Stimulated activated naive CD8-positive, alpha-beta T cell treated with anti-CD3 and anti-CD28 coated beads, Interleukin-15, Interleukin-2, amounts not matched to agents 100 ng/mL and 50 ng/mL, for 24 hours (primary cell): ENCODE data around the gene NTSR2.

Source experiments
- H3K27ac Mint-ChIP-seq: one replicate; pipeline ENCODE4 v1.8.0; 2021; ENCODE audit warnings: mild to moderate bottlenecking, mixed read lengths
- H3K27me3 Mint-ChIP-seq: one replicate; pipeline ENCODE4 v1.8.0; 2021; ENCODE audit warnings: mixed read lengths
- H3K36me3 Mint-ChIP-seq: one replicate; pipeline ENCODE4 v1.8.0; 2021; ENCODE audit warnings: low read depth, mixed read lengths
- H3K4me1 Mint-ChIP-seq: one replicate; pipeline ENCODE4 v1.8.0; 2021; ENCODE audit warnings: low read depth, mixed read lengths
- H3K4me3 Mint-ChIP-seq: one replicate; pipeline ENCODE4 v1.8.0; 2021; ENCODE audit warnings: mild to moderate bottlenecking, mixed read lengths
- H3K9me3 Mint-ChIP-seq: one replicate; pipeline ENCODE4 v1.8.0; 2021; ENCODE audit warnings: mixed read lengths

Gene NTSR2

GRCh38 chr2:11669454-11670291 is at the start of gene NTSR2:
Gene NTSR2, minus strand, starts transcription at chr2:11670195. Its CDS starts 66 bp downstream, at chr2:11670129.
- Mint-ChIP-seq H3K27me3 (peaks cover 35% of the 10 kb centered on the region), H3K9me3 (no peaks in the 10 kb centered on the region), H3K4me3 (no peak within 1 kb of the TSS), H3K4me1 (peaks cover 9% of the 10 kb centered on the region), H3K27ac (no peak within 1 kb of the TSS), H3K36me3 (no peaks in the 10 kb centered on the region)

GRCh38 chr2:11719230-11719977 is 49.4 kb upstream of the NTSR2 start:
- peak overlapping the region; percentile 58 for H3K4me3 Mint-ChIP-seq
- H3K4me1 Mint-ChIP-seq: peaks cover 10% of the 10 kb centered on the region
- H3K27me3 Mint-ChIP-seq: peaks cover 31% of the 10 kb centered on the region
- no peaks in the 10 kb centered on the region for H3K9me3 Mint-ChIP-seq
- no peak overlapping the region for H3K27ac Mint-ChIP-seq
- no peaks in the 10 kb centered on the region for H3K36me3 Mint-ChIP-seq

GRCh38 chr2:11718606-11719005 is 48.6 kb upstream of the NTSR2 start:
- Mint-ChIP-seq H3K27ac (no peak overlapping the region), H3K36me3 (no peaks in the 10 kb centered on the region), H3K4me1 (peaks cover 10% of the 10 kb centered on the region), H3K27me3 (peaks cover 24% of the 10 kb centered on the region), H3K9me3 (no peaks in the 10 kb centered on the region), H3K4me3 (no peak overlapping the region)

GRCh38 chr2:11717623-11718022 is 47.6 kb upstream of the NTSR2 start:
- no peaks in the 10 kb centered on the region for H3K36me3 Mint-ChIP-seq
- H3K27ac Mint-ChIP-seq: peak overlapping the region; percentile 18
- H3K4me1 Mint-ChIP-seq: peaks cover 10% of the 10 kb centered on the region
- H3K27me3 Mint-ChIP-seq: peaks cover 19% of the 10 kb centered on the region
- H3K9me3 Mint-ChIP-seq: no peaks in the 10 kb centered on the region
- H3K4me3 Mint-ChIP-seq: no peak overlapping the region

GRCh38 chr2:11716689-11717321 is 46.8 kb upstream of the NTSR2 start:
- Mint-ChIP-seq H3K9me3 (no peaks in the 10 kb centered on the region), H3K36me3 (no peaks in the 10 kb centered on the region), H3K4me3 (no peak overlapping the region), H3K4me1 (peaks cover 10% of the 10 kb centered on the region), H3K27me3 (peaks cover 19% of the 10 kb centered on the region), H3K27ac (no peak overlapping the region)

- Mint-ChIP-seq H3K4me3 (no peak overlapping the region), H3K4me1 (peaks cover 10% of the 10 kb centered on the region), H3K9me3 (no peaks in the 10 kb centered on the region), H3K36me3 (no peaks in the 10 kb centered on the region), H3K27me3 (peaks cover 16% of the 10 kb centered on the region), H3K27ac (no peak overlapping the region)
Observed at GRCh38 chr2:11715987-11716652, 46.1 kb upstream of the NTSR2 start.

- Mint-ChIP-seq H3K4me1 (no peaks in the 10 kb centered on the region), H3K4me3 (no peak overlapping the region), H3K27me3 (peaks cover 3% of the 10 kb centered on the region), H3K36me3 (no peaks in the 10 kb centered on the region), H3K27ac (no peak overlapping the region), H3K9me3 (no peaks in the 10 kb centered on the region)
Observed at GRCh38 chr2:11713815-11714214, 43.8 kb upstream of the NTSR2 start.

- no peak overlapping the region for H3K4me3 Mint-ChIP-seq
- no peaks in the 10 kb centered on the region for H3K9me3 Mint-ChIP-seq
- peaks cover 2% of the 10 kb centered on the region for H3K27me3 Mint-ChIP-seq
- H3K4me1 Mint-ChIP-seq: no peaks in the 10 kb centered on the region
- no peaks in the 10 kb centered on the region for H3K36me3 Mint-ChIP-seq
- no peak overlapping the region for H3K27ac Mint-ChIP-seq
Observed at GRCh38 chr2:11712866-11713265, 42.9 kb upstream of the NTSR2 start.

GRCh38 chr2:11711751-11712150 is 41.8 kb upstream of the NTSR2 start:
- Mint-ChIP-seq H3K27me3 (no peaks in the 10 kb centered on the region), H3K27ac (no peak overlapping the region), H3K36me3 (no peaks in the 10 kb centered on the region), H3K4me3 (no peak overlapping the region), H3K4me1 (no peaks in the 10 kb centered on the region), H3K9me3 (no peaks in the 10 kb centered on the region)

GRCh38 chr2:11711354-11711716 is 41.3 kb upstream of the NTSR2 start:
- Mint-ChIP-seq H3K27ac (no peak overlapping the region), H3K36me3 (no peaks in the 10 kb centered on the region), H3K4me3 (no peak overlapping the region), H3K27me3 (no peaks in the 10 kb centered on the region), H3K4me1 (no peaks in the 10 kb centered on the region), H3K9me3 (no peaks in the 10 kb centered on the region)

- Mint-ChIP-seq H3K27ac (no peak overlapping the region), H3K36me3 (no peaks in the 10 kb centered on the region), H3K9me3 (no peaks in the 10 kb centered on the region), H3K4me1 (no peaks in the 10 kb centered on the region), H3K4me3 (no peak overlapping the region), H3K27me3 (no peaks in the 10 kb centered on the region)
Observed at GRCh38 chr2:11710632-11711353, 40.8 kb upstream of the NTSR2 start.

GRCh38 chr2:11710210-11710609 is 40.2 kb upstream of the NTSR2 start:
- H3K4me1 Mint-ChIP-seq: no peaks in the 10 kb centered on the region
- no peaks in the 10 kb centered on the region for H3K27me3 Mint-ChIP-seq
- no peaks in the 10 kb centered on the region for H3K36me3 Mint-ChIP-seq
- H3K27ac Mint-ChIP-seq: no peak overlapping the region
- H3K4me3 Mint-ChIP-seq: no peak overlapping the region
- no peaks in the 10 kb centered on the region for H3K9me3 Mint-ChIP-seq

- Mint-ChIP-seq H3K27me3 (no peaks in the 10 kb centered on the region), H3K4me1 (no peaks in the 10 kb centered on the region), H3K4me3 (no peak overlapping the region), H3K36me3 (no peaks in the 10 kb centered on the region), H3K9me3 (no peaks in the 10 kb centered on the region), H3K27ac (no peak overlapping the region)
Observed at GRCh38 chr2:11709293-11709692, 39.3 kb upstream of the NTSR2 start.

GRCh38 chr2:11708106-11708505 is 38.1 kb upstream of the NTSR2 start:
- H3K4me1 Mint-ChIP-seq: no peaks in the 10 kb centered on the region
- no peaks in the 10 kb centered on the region for H3K9me3 Mint-ChIP-seq
- H3K27ac Mint-ChIP-seq: no peak overlapping the region
- no peak overlapping the region for H3K4me3 Mint-ChIP-seq
- no peaks in the 10 kb centered on the region for H3K27me3 Mint-ChIP-seq
- H3K36me3 Mint-ChIP-seq: no peaks in the 10 kb centered on the region
